ENCODE results near the gene UGT1A7.
A peak's percentile ranks its signal among the peaks of the same experiment; 100 is the strongest.
"Not testable (repeated sequence)": the region's sequence is repeated elsewhere in the genome, so short reads cannot be mapped to it uniquely, and the experiment has no call there.

The UGT1A7 gene

GRCh38 chr2:233684640-233685039 is 2.9 kb downstream of the UGT1A7 start:
- DNase-seq, result no peak

GRCh38 chr2:233686928-233687327 is 5.2 kb downstream of the UGT1A7 start:
- DNase-seq, result no peak

DNA sequence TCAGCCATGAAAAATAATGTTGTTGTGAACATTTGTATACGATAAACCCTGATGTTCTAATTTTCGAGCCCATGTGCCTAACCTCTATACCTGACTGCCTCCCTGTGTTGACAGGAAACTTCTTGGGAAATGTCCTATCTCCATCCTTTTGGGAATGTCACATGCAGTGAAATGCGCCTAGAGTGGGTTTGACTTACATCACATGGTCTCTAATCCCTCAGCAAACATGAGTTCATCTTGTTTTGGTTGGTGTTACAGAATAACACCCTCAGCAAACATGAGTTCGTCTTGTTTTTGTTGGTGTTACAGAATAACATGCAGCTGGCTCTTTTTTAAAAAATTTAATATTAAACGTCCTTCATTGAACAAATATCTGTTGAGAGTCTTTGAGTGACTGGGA is 6.6 kb downstream of the UGT1A7 start:
- DNase-seq, result no peak

GRCh38 chr2:233689031-233689430 is 7.3 kb downstream of the UGT1A7 start:
- no peak for DNase-seq

DNA sequence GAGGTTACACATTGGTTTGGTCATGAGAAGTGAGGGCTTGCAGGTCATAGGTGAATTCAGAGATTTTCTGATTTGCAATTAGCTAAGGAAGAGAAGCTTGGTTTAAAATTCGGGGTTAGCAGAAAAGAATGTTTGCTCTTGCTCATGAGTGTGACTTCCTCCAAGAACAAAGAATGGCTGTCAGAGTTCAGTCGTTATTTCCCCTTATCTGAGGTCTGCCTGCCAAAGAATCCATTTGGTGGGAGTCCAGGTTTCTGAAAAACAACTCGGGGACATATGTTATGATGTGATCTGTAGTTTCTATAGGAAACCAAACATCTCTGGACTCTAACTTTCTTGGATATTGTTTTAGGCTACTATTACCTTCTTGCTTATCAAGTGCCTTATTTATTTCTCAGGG is 7.8 kb downstream of the UGT1A7 start:
- no peak for DNase-seq

- no peak for DNase-seq
Observed at GRCh38 chr2:233690444-233690843, 8.7 kb downstream of the UGT1A7 start.

- no peak for DNase-seq
Observed at GRCh38 chr2:233691443-233692433, 10.0 kb downstream of the UGT1A7 start.

GRCh38 chr2:233692648-233693047 is 10.9 kb downstream of the UGT1A7 start, which contains the start of gene UGT1A6:
Gene UGT1A6 (plus strand): TSS chr2:233692890. CDS start chr2:233693005, 115 bp downstream.
- DNase-seq, result no peak

GRCh38 chr2:233693963-233694362 is 12.3 kb downstream of the UGT1A7 start:
- no peak for DNase-seq

- DNase-seq, result no peak
Observed at GRCh38 chr2:233698740-233699139, 17.0 kb downstream of the UGT1A7 start.

- DNase-seq, result no peak
Observed at GRCh38 chr2:233699424-233700027, 17.8 kb downstream of the UGT1A7 start.

- no peak for DNase-seq
Observed at GRCh38 chr2:233700028-233700635, 18.4 kb downstream of the UGT1A7 start.

- not testable (repeated sequence) for DNase-seq
Observed at GRCh38 chr2:233700842-233701241, 19.1 kb downstream of the UGT1A7 start.

DNA sequence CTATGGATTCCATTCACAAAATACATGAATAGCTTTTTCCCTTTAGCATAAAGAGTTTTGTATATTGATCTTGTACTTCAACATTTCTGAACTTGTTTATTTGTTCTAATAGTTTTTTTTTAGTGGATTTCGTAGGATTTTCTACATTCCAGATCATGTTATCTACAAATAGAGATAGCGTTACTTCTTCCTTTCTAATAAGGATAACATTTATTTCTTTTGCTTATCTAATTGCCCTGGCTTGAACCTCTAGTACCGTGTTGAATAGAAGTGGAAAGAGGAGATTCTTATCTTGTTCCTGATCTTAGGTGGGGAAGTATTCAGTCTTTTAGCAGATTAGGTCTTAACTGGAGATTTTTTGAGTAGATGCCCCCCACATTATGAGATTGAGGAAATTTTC is 20.5 kb downstream of the UGT1A7 start:
- DNase-seq, result no peak

- no peak for DNase-seq
Observed at GRCh38 chr2:233705911-233706506, 24.3 kb downstream of the UGT1A7 start.

DNA sequence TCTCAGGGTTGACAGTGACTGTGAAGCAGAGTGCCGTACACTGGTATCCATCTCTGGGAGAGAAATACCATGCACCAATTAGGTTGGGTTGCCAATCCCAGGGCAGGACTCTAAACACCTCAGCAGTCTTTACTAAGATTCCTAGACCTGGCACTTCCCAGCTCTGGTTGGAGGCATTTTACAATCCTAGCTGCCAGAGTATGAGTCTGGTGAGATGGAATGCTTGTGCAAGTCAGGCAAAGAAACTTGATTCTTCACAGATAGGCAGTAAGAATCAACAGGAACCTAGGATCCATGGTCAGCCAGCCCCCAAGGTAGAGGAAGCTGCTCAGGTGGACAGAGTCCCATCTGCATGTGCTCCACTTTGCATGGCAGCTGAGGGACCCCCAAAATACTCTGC is 25.0 kb downstream of the UGT1A7 start:
- DNase-seq, result no peak

GRCh38 chr2:233707940-233708644 is 26.4 kb downstream of the UGT1A7 start:
- no peak for DNase-seq

GRCh38 chr2:233708942-233709341 is 27.2 kb downstream of the UGT1A7 start:
- DNase-seq, result no peak

GRCh38 chr2:233711312-233712008 is 29.8 kb downstream of the UGT1A7 start:
- peak; percentile 64 for DNase-seq

GRCh38 chr2:233712611-233713261 is 31.0 kb downstream of the UGT1A7 start, which contains the start of gene UGT1A5:
Gene UGT1A5 (plus strand): TSS chr2:233712907. CDS start chr2:233712992, 85 bp downstream.
- DNase-seq, result no peak

DNA sequence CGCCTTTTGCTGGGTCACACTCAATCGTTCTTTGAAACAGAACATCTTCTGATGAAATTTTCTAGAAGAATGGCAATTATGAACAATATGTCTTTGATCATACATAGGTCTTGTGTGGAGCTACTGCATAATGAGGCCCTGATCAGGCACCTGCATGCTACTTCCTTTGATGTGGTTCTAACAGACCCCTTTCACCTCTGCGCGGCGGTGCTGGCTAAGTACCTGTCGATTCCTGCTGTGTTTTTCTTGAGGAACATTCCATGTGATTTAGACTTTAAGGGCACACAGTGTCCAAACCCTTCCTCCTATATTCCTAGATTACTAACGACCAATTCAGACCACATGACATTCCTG is 31.5 kb downstream of the UGT1A7 start:
- no peak for DNase-seq
